ENCODE data around the gene LRRC51.

DNA sequence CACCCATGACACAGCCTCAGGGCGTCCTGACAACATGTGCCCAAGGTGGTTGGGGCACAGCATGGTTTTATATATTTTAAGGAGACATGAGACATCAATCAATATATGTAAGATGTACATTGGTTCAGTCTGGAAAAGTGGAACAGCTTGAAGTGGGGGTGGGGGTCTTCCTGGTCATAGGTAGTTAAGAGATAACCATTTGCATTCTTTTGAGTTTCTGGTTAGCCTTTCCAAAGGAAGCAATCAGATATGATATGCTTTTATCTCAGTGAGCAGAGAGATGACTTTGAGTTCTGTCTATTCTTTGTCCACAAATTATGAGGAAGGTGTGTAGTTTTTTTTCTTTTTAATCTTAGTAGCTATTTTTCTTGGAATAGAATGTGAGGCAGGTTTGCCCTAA is 42.0 kb downstream of the LRRC51 start:
- TF ChIP-seq, protein P1, sequence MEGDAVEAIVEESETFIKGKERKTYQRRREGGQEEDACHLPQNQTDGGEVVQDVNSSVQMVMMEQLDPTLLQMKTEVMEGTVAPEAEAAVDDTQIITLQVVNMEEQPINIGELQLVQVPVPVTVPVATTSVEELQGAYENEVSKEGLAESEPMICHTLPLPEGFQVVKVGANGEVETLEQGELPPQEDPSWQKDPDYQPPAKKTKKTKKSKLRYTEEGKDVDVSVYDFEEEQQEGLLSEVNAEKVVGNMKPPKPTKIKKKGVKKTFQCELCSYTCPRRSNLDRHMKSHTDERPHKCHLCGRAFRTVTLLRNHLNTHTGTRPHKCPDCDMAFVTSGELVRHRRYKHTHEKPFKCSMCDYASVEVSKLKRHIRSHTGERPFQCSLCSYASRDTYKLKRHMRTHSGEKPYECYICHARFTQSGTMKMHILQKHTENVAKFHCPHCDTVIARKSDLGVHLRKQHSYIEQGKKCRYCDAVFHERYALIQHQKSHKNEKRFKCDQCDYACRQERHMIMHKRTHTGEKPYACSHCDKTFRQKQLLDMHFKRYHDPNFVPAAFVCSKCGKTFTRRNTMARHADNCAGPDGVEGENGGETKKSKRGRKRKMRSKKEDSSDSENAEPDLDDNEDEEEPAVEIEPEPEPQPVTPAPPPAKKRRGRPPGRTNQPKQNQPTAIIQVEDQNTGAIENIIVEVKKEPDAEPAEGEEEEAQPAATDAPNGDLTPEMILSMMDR (IDR thresholded peaks at IDR 0.05; ENCODE audit: low read depth, low read length), result no peak
- TF ChIP-seq EZH2phosphoT487 (IDR thresholded peaks at IDR 0.05; ENCODE audit: low read depth), result no peak
